ENCODE data around the gene SOX21.
A peak's percentile ranks its signal among the peaks of the same experiment; 100 is the strongest.

The SOX21 gene

DNA sequence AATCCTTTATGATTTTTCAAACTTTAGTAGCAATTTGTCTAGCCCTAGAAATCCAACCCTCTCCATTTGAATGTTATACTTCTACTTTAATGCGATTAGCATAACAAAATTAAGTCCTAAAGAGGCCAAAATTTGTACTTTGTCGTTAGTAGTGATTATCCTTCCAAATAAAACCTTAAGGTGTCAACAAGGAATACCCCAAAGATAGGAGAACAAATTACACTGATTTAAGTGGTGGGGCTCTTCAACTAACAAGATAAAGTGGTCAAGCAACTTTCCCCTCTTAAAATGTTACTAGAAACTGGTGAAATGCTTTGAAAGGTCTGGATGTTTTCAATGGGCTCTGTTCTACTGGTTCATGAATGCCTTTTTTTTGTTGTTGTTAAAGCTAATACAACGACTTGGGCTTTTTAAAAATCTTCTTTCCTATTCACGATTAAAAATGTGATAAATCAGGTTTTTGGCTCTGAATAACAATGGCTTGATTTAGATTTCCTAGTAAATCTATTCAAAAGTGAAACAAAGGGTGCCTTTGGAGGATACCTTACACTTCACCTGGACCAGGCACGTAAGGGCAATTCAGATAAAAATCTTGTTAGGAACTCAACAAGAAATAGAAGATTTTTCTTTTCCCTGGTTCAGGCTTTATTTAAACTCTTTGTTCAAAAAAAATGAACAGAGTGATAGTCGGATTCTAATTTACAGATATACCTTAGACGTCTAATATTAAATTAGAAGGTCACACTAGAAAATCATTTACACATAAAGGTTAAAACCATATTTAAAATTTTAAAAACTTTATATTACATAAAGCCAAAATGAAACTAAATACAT, 3.1 kb downstream of the SOX21 start:
- in situ Hi-C loops (cut with MboI; ENCODE audit: low pct_unique_long_range_greater_than_20kb, low sequenced_read_pairs, unreplicated experiment) = no loop called here
- TF ChIP-seq, protein P1, sequence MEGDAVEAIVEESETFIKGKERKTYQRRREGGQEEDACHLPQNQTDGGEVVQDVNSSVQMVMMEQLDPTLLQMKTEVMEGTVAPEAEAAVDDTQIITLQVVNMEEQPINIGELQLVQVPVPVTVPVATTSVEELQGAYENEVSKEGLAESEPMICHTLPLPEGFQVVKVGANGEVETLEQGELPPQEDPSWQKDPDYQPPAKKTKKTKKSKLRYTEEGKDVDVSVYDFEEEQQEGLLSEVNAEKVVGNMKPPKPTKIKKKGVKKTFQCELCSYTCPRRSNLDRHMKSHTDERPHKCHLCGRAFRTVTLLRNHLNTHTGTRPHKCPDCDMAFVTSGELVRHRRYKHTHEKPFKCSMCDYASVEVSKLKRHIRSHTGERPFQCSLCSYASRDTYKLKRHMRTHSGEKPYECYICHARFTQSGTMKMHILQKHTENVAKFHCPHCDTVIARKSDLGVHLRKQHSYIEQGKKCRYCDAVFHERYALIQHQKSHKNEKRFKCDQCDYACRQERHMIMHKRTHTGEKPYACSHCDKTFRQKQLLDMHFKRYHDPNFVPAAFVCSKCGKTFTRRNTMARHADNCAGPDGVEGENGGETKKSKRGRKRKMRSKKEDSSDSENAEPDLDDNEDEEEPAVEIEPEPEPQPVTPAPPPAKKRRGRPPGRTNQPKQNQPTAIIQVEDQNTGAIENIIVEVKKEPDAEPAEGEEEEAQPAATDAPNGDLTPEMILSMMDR (IDR thresholded peaks at IDR 0.05; ENCODE audit: extremely low read depth, insufficient read depth, missing control alignments) = no peak
- peak; percentile 17 for DNase-seq (ENCODE audit: low spot score)

DNA sequence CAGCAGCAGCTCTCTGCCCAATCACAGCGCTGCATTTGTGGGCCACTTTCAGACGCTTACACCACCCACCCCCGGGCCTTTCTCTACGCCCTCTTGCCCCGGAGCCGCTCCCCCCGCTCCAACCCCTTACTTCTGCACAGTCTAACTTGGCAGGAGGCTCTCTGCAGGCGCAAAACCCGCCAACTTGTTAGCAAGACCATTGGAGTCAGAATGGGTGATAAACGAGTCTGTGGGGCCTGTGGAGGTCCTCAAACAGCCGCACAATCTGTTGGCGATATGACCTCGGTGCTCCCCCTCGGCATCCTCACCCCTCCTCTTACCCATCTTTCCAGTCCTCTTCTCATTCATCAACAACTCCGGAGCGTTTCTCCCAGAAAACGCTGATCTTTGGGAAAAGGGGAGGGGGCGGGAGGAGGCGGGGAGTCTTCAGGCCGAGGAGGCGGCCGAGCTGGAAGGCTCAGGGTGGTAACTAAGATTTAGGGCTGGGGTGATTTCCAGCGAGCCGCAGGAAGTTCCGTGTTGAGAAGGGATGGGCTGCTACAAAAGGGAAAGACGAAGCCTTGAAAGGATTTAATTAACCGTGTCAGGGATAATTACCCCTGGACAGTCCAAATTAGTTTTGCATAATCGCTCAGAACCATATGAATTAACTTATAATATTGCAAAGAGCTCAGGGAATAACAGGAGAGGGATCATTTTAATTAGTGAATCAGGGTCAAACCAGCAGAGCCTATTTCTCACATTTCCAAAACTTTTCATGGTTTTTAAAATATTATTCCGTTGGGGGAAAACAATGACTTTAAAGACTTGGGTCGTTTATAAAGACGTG, 4.1 kb downstream of the SOX21 start:
- in situ Hi-C loops (cut with MboI; ENCODE audit: low pct_unique_long_range_greater_than_20kb, low sequenced_read_pairs, unreplicated experiment) = no loop called here
- TF ChIP-seq, protein P1 (IDR thresholded peaks at IDR 0.05; ENCODE audit: extremely low read depth, insufficient read depth, missing control alignments) = no peak
- DNase-seq (ENCODE audit: low spot score) = peak; percentile 36

DNA sequence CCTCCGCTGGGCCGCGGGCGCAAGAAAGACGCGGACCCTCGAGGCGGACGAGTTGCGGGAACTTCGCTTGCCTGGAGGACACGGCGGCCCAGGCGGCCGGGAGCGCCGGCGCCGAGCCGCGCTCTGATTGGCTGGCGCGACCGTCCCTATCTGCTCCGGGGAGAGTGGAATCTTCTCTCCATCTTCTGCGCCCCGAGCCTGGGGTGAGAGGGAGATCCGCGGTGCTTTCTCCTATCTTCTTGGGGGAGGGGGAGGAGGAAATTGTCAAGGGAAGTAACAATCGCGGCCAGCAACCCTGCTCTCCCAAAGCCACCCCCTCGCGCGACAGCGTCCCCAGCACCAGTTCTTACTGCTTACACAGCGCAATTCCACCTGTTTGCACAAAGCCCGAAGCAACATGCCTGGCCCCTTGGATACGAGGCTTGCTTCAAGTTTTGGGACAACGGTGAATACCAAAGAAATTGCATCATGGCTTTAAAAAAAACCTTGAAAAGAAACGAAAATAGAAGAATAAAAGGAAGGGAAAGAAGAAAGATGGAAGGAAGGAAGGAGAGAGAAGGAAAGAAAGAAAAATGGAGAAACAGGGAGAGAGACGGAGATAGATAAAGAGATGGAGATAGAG, 4.8 kb downstream of the SOX21 start:
- TF ChIP-seq, protein P1 (IDR thresholded peaks at IDR 0.05; ENCODE audit: extremely low read depth, insufficient read depth, missing control alignments) = no peak
- in situ Hi-C loops (cut with MboI; ENCODE audit: low pct_unique_long_range_greater_than_20kb, low sequenced_read_pairs, unreplicated experiment) = no loop called here
- peak; percentile 30 for DNase-seq (ENCODE audit: low spot score)

DNA sequence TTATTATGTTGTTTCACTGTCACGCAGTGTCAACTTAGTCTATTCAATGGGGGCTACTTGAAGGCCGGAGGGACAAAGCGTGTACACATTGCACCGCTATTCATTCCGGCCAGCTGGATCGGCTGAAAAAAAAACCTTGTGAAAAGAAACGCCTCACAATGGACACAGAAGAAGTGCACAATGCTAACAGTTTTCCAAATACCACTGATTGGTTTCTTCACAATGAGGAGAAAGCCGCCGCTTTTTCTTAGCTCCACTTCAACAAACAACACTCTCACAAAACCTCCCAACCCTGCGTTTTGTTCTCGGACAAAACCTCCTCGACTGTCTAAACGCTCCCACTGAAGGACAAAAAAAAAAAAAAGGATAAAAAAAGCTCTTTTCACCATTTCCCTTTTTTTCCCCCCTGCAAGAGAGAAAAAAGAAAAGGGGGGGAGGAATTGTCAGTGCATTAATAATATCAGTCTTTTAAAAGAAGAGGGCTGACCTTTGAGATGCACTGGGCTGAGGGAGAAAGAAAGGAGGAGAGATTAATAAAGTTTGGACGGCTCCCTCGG, 5.4 kb downstream of the SOX21 start:
- in situ Hi-C loops (cut with MboI; ENCODE audit: low pct_unique_long_range_greater_than_20kb, low sequenced_read_pairs, unreplicated experiment) = no loop called here
- DNase-seq (ENCODE audit: low spot score) = peak; percentile 21
- TF ChIP-seq, protein P1 (IDR thresholded peaks at IDR 0.05; ENCODE audit: extremely low read depth, insufficient read depth, missing control alignments) = no peak

DNA sequence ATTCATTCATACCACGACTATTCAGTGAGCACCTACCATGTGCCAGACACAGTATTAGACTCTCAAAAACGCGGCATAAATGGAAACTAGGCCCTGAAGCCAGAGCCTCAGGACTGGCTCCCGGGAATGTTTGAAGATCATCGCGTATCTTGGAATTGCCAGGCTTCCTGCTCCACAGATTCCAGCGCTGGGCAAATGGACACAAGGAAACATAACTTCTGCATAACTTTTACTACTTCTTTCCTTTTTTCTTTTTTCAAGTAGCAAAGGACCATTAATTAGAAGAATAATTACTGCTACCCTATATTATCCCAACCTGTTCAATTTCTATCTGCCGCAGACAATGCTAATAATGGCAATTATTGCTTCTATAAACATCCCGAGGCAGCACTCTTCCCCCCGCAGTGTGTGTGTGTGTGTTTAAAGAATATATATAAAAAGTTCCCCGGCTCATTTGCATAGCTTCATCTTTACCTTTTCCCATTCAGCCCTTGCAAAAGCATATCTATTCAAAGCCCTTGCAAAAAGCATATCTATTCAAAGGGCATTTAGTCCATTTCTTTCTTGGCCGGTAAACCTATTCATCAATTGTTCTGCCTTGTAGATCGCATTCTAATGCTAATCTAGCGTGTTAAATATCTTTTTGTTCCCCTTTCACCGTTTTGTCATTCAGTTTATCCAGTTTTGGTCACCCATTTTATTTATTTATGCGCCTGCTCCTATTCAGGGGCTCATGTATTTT, 6.1 kb downstream of the SOX21 start:
- in situ Hi-C loops (cut with MboI; ENCODE audit: low pct_unique_long_range_greater_than_20kb, low sequenced_read_pairs, unreplicated experiment) = no loop called here
- TF ChIP-seq, protein P1 (IDR thresholded peaks at IDR 0.05; ENCODE audit: extremely low read depth, insufficient read depth, missing control alignments) = no peak
- peak; percentile 8 for DNase-seq (ENCODE audit: low spot score)

Measured in GM13977 (cell line).